Upper lobe of right lung (tissue), 1 donor: ENCODE data around the gene SUGCT. TPM values are rescaled to one million over a fixed set of nuclear protein-coding genes. Genes with fewer than 3 reads are reported as not detected.
A peak's percentile ranks its signal among the peaks of the same experiment; 100 is the strongest.

ENCODE experiments used
- ATAC-seq: fragments of 200-7000 bp; cut with Tn5 transposase; one replicate; pipeline ENCODE4 v1.9.1; 2020; ENCODE audit warnings: mild to moderate bottlenecking, moderate library complexity
- DNase-seq: peaks from one replicate; pipeline ENCODE4 v3.0.0-alpha.2; 2020
- H3K27ac ChIP-seq: fragments of 200-600 bp; one replicate; pipeline ENCODE4 v1.8.0; 2022
- H3K27me3 ChIP-seq: fragments of 200-600 bp; one replicate; pipeline ENCODE4 v1.8.0; 2022; ENCODE audit warnings: mild to moderate bottlenecking
- H3K36me3 ChIP-seq: fragments of 200-600 bp; one replicate; pipeline ENCODE4 v1.8.0; 2022
- H3K4me1 ChIP-seq: fragments of 200-600 bp; one replicate; pipeline ENCODE4 v1.8.0; 2022
- H3K4me3 ChIP-seq: fragments of 200-600 bp; one replicate; pipeline ENCODE4 v1.8.0; 2022; ENCODE audit warnings: mild to moderate bottlenecking
- H3K9me3 ChIP-seq: fragments of 200-600 bp; one replicate; pipeline ENCODE4 v1.8.0; 2022
- intact Hi-C: fragments of 100-400 bp; cut with DNase I; formaldehyde crosslinking; loops from one replicate; pipeline ENCODE4 v1.11.0; 2022
- total RNA-seq: library from RNA; stranded (reverse); fragmentation: NEBNext Ultra II Directional; extraction: Animal tissue kit (Norgen Biotek cat#: 25700); gene quantifications from one replicate; pipeline ENCODE4 v1.2.1, GENCODE V29; 2021
- TF ChIP-seq, protein P1 (sequence below): fragments of 200-600 bp; IDR thresholded peaks from one replicate; pipeline ENCODE4 v1.8.0; 2022; ENCODE audit warnings: antibody characterized with exemption
- donor health status: DM: no; HTN: yes; CAD: no; lungs with severe emphysema.

The SUGCT gene
- total RNA-seq, 1 donor from 2014 or later, result 4.1 TPM

DNA sequence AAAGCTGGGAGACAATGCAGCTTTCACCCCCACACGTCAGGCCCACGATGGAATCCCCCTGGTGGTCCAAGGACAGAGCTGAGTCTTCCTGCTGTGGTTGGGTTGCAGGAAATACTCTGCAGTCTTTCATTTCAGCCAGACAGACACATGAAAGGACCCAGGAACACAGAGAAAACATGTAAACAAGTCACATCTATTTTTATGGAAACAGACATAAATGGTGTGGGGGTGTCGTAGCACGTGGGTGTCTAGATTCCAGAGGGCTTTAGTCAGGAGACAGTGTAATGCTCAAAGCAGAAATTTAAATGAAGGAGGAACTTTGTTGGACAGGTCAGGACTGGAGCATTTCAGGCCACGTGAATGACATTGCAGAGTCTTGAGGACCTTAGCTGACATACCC is 444.6 kb downstream of the SUGCT start:
- intact Hi-C loops, result no loop called here
- Histone ChIP-seq H3K27me3 (no peaks in the 10 kb centered on the region), H3K4me3 (no peak overlapping the region), H3K36me3 (no peaks in the 10 kb centered on the region), H3K4me1 (no peaks in the 10 kb centered on the region), H3K9me3 (no peaks in the 10 kb centered on the region), H3K27ac (no peak overlapping the region)
- TF ChIP-seq, protein P1, sequence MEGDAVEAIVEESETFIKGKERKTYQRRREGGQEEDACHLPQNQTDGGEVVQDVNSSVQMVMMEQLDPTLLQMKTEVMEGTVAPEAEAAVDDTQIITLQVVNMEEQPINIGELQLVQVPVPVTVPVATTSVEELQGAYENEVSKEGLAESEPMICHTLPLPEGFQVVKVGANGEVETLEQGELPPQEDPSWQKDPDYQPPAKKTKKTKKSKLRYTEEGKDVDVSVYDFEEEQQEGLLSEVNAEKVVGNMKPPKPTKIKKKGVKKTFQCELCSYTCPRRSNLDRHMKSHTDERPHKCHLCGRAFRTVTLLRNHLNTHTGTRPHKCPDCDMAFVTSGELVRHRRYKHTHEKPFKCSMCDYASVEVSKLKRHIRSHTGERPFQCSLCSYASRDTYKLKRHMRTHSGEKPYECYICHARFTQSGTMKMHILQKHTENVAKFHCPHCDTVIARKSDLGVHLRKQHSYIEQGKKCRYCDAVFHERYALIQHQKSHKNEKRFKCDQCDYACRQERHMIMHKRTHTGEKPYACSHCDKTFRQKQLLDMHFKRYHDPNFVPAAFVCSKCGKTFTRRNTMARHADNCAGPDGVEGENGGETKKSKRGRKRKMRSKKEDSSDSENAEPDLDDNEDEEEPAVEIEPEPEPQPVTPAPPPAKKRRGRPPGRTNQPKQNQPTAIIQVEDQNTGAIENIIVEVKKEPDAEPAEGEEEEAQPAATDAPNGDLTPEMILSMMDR, result no peak
- DNase-seq (no peak), ATAC-seq (no peak)

DNA sequence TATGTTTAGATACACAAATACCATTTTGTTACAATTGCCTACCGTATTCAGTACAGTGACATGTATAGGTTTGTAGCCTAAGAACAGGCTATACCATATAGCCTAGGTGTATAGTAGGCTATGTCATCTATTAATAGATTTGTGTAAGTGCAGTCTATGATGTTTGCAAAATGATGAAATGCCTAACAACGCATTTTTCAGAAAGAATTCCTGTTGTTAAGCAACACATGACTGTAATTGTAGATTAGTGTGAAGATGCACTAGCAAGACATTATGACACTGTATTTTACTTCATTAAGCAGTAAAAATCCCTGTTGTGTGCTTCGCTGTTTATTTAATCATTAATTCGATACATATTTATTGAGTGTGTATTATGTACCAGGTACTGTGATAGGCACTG is 446.0 kb downstream of the SUGCT start:
- Histone ChIP-seq H3K4me1 (no peaks in the 10 kb centered on the region), H3K9me3 (no peaks in the 10 kb centered on the region), H3K36me3 (no peaks in the 10 kb centered on the region), H3K27ac (no peak overlapping the region), H3K27me3 (no peaks in the 10 kb centered on the region), H3K4me3 (no peak overlapping the region)
- TF ChIP-seq, protein P1, result no peak
- intact Hi-C loops, result no loop called here
- DNase-seq (no peak), ATAC-seq (no peak)

DNA sequence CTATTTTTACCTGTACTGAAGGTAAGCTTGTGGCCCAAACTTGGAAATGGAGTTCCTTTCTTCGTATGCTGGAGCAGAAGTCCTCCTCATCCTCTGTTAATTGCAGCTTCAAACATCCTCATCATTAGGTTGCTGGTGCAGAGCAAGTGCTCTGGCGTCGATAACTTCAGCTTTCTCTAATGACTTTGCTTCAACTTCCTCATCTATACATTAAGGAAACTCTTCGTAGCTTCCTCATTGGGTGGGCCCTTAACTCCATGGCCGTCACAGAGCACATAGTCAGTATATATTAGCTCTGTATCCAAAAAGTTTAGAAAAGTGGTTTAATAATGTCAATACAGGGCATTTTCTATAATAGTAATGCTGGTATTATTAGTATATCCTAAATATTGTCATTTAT is 447.7 kb downstream of the SUGCT start:
- Histone ChIP-seq H3K27me3 (no peaks in the 10 kb centered on the region), H3K27ac (no peak overlapping the region), H3K4me3 (no peak overlapping the region), H3K9me3 (no peaks in the 10 kb centered on the region), H3K36me3 (no peaks in the 10 kb centered on the region), H3K4me1 (no peaks in the 10 kb centered on the region)
- intact Hi-C loops, result no loop called here
- TF ChIP-seq, protein P1, result no peak
- ATAC-seq, result peak; percentile 50
- no peak for DNase-seq

DNA sequence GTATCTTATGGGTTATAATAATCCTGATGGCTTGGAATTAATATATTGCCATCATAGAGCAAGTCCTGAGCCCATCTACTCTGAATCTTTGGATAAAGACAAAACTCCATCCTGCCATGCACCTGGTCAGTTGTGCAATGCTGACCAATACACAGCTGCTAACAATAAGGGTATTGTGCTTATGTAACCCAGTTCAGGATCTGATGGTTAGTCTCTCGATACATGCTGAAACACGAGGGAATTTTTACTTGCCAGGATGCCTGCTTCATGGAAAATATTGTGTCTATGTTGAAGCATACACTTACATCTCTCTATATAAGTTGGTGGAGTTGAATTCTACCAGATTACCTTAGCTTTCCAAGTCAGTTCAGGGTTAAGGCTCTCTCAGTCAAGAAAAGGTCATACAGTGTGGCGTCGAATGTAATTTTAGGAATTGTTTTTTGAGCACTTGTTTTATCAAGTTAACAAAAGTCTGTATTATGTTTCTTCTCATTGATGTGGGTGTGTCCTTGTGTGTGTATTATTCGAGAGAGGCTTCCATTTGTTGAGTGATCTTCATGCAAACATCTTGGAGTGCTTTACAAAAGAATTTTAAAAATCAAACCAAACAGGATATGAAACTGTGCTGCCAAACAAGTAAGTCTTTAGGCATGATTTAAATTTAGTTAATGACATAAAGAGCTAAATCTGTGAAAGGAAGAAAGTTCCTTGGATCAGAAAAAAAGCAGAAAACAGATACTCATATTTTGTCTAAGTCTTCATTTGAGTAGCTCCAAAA is 449.1 kb downstream of the SUGCT start:
- H3K4me1 ChIP-seq, result no peaks in the 10 kb centered on the region
- H3K4me3 ChIP-seq, result no peak overlapping the region
- H3K9me3 ChIP-seq, result no peaks in the 10 kb centered on the region
- H3K27me3 ChIP-seq, result no peaks in the 10 kb centered on the region
- no peak overlapping the region for H3K27ac ChIP-seq
- intact Hi-C loops, result no loop called here
- DNase-seq, result no peak
- TF ChIP-seq, protein P1, result no peak
- ATAC-seq, result no peak
- H3K36me3 ChIP-seq, result no peaks in the 10 kb centered on the region

DNA sequence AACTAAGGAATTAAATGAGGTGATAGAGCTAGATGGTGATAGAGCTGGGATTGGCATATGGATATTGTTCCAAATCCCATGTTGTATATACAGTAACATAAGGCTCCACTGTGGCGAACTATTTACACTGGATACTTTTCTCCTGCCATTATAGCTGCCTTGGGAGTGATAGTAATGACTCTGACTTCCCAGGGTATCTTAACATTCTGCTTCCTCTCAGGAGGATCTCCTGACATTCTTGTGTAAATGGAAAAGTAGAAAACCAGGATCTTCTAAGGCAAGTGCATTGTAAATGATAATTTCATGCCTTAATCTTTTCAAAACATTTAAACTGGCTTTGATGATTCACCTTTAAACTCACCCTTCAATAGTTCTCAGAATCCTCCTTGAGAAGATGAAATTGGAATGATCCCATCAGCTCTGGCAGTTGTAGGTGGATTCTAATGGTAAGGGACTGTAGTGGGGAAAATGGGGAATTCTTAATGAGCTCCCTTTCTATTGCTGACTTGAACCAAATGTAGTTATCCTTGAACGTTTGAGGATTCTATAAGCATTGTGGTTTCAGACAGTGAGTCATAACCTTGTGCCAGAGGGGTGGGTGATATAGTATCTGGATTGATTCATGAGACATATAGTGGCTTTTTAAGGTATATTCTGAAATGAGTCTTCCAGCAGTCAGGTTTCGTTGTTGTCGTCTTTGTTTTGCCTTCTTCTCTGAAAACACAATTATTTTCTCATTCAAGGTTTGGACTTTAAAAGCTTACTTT is 450.0 kb downstream of the SUGCT start:
- Histone ChIP-seq H3K27me3 (no peaks in the 10 kb centered on the region), H3K9me3 (no peaks in the 10 kb centered on the region), H3K36me3 (no peaks in the 10 kb centered on the region), H3K4me3 (no peak overlapping the region), H3K27ac (no peak overlapping the region), H3K4me1 (no peaks in the 10 kb centered on the region)
- TF ChIP-seq, protein P1, result no peak
- intact Hi-C loops, result no loop called here
- DNase-seq, result no peak
- ATAC-seq, result no peak
